Mesendoderm (in vitro differentiated cells): ENCODE results near the gene FXYD5.

Experiments used
- DNase-seq: peaks from one replicate; pipeline ENCODE4 v3.0.0; 2013
- H2AK5ac ChIP-seq: 2 replicates; pipeline ENCODE4 v1.6.1; 2013; ENCODE audit warnings: low read length, inconsistent platforms
- H2BK120ac ChIP-seq: 2 replicates; pipeline ENCODE4 v1.6.1; 2013; ENCODE audit warnings: low read depth, mild to moderate bottlenecking, low read length, moderate library complexity, mixed read lengths
- H2BK15ac ChIP-seq: replicated peaks from 2 replicates; pipeline ENCODE4 v1.6.1; 2013; ENCODE audit warnings: low read depth, mild to moderate bottlenecking, moderate library complexity
- H2BK5ac ChIP-seq: 2 replicates; pipeline ENCODE4 v1.6.1; 2013; ENCODE audit warnings: low read length, inconsistent platforms
- H3K18ac ChIP-seq: 2 replicates; pipeline ENCODE4 v1.6.1; 2013; ENCODE audit warnings: mild to moderate bottlenecking, low read length, mixed read lengths
- H3K23ac ChIP-seq: one replicate; pipeline ENCODE4 v1.6.1; 2013; ENCODE audit warnings: low read length
- H3K27ac ChIP-seq: 2 replicates; pipeline ENCODE4 v1.5.1; 2013; ENCODE audit warnings: low read depth, mild to moderate bottlenecking, inconsistent platforms, low read length, moderate library complexity
- H3K27me3 ChIP-seq: 2 replicates; pipeline ENCODE4 v1.6.1; 2013; ENCODE audit warnings: low read length, control low read depth, mild to moderate bottlenecking, inconsistent platforms; ENCODE audit not compliant: insufficient read depth, poor library complexity
- H3K36me3 ChIP-seq: 2 replicates; pipeline ENCODE4 v1.6.1; 2013; ENCODE audit warnings: low read length, inconsistent platforms; ENCODE audit not compliant: control insufficient read depth, insufficient read depth
- H3K4ac ChIP-seq: one replicate; pipeline ENCODE4 v1.6.1; 2013; ENCODE audit warnings: low read depth, mild to moderate bottlenecking, low read length, moderate library complexity
- H3K4me1 ChIP-seq: 2 replicates; pipeline ENCODE4 v1.6.1; 2013; ENCODE audit warnings: low read depth, low read length, inconsistent platforms; ENCODE audit not compliant: control insufficient read depth
- H3K4me2 ChIP-seq: 2 replicates; pipeline ENCODE4 v1.6.1; 2013; ENCODE audit warnings: low read length
- H3K4me3 ChIP-seq: 2 replicates; pipeline ENCODE4 v1.5.1; 2013; ENCODE audit warnings: mild to moderate bottlenecking, low read length
- H3K56ac ChIP-seq: one replicate; pipeline ENCODE4 v1.6.1; 2013; ENCODE audit warnings: low read length
- H3K79me1 ChIP-seq: 2 replicates; pipeline ENCODE4 v1.6.1; 2013; ENCODE audit warnings: low read length, inconsistent platforms
- H3K79me2 ChIP-seq: 2 replicates; pipeline ENCODE4 v1.6.1; 2013; ENCODE audit warnings: mild to moderate bottlenecking, low read length; ENCODE audit not compliant: control insufficient read depth, insufficient read depth
- H3K9ac ChIP-seq: 2 replicates; pipeline ENCODE4 v1.6.1; 2013; ENCODE audit warnings: low read length, inconsistent platforms
- H4K5ac ChIP-seq: one replicate; pipeline ENCODE4 v1.6.1; 2013; ENCODE audit warnings: low read length
- H4K8ac ChIP-seq: one replicate; pipeline ENCODE4 v1.6.1; 2013; ENCODE audit warnings: low read depth, mild to moderate bottlenecking, control low read depth, low read length, moderate library complexity
- WGBS: extraction: QIAGEN DNeasy Blood & Tissue Kit; methylation state at CpG from one replicate; pipeline ENCODE4 v1.1.7; 2013; ENCODE audit warnings: low lambda C conversion rate, missing lambda C conversion rate; ENCODE audit not compliant: insufficient coverage; ENCODE audit errors: extremely low coverage; 5-methylcytosine and 5-hydroxymethylcytosine counted together

The FXYD5 gene

GRCh38 chr19:35118268-35119020, 36.1 kb upstream of the FXYD5 start:
- Histone ChIP-seq H3K4me2 (no peak overlapping the region), H4K8ac (no peak overlapping the region), H2BK120ac (no peak overlapping the region), H3K27ac (no peak overlapping the region), H3K9ac (no peak overlapping the region), H3K18ac (no peak overlapping the region), H3K36me3 (no peaks in the 10 kb centered on the region), H2BK5ac (no peak overlapping the region), H3K56ac (no peak overlapping the region), H4K5ac (no peak overlapping the region), H3K79me2 (no peaks in the 10 kb centered on the region), H3K79me1 (no peaks in the 10 kb centered on the region), H2AK5ac (no peak overlapping the region), H3K23ac (no peak overlapping the region), H3K4me3 (no peak overlapping the region), H3K27me3 (no peaks in the 10 kb centered on the region), H3K4me1 (peaks cover 5% of the 10 kb centered on the region), H3K4ac (no peak overlapping the region), H2BK15ac (no peak overlapping the region)
- WGBS: no CpG with 5 or more reads among the region's 13 CpGs
- no peak for DNase-seq

- Histone ChIP-seq H3K79me2 (no peaks in the 10 kb centered on the region), H3K27me3 (no peaks in the 10 kb centered on the region), H3K56ac (peak overlapping the region; percentile 49), H3K4me2 (no peak overlapping the region), H3K36me3 (no peaks in the 10 kb centered on the region), H3K79me1 (no peaks in the 10 kb centered on the region), H3K27ac (no peak overlapping the region), H2BK15ac (no peak overlapping the region), H2BK5ac (no peak overlapping the region), H4K5ac (no peak overlapping the region), H3K4me3 (no peak overlapping the region), H2AK5ac (no peak overlapping the region), H3K4me1 (peaks cover 5% of the 10 kb centered on the region), H4K8ac (no peak overlapping the region), H3K4ac (no peak overlapping the region), H3K23ac (no peak overlapping the region), H2BK120ac (no peak overlapping the region), H3K9ac (no peak overlapping the region), H3K18ac (no peak overlapping the region)
- no CpG with 5 or more reads among the region's 14 CpGs for WGBS
- DNase-seq: no peak
Measured at GRCh38 chr19:35119091-35119490, 35.4 kb upstream of the FXYD5 start.

DNA sequence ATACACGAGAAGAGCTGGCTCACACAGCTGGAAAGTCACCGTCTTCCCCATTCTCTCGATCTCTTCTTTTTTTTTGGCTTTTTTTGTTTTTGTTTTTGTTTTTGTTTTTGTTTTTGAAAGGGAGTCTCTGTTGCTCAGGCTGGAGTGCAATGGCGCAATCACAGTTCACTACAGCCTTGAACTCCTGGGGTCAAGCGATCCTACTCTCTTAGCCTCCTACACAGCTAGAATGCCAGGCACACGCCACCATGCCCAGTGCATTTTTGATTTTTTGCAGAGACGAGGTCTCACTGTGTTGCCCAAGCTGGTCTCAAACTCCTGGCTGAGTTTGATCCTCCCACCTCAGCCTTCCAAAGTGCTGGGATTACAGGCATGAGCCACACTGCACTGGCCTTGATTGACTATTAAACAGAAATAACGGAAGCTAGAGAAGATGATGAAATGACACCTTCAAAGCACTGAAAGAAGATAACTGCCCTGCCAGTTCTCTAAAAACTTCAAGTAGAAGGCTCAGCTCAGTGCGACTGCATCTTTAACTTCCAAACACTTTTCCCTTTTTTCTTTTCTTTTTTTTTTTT, 34.9 kb upstream of the FXYD5 start:
- DNase-seq: no peak
- Histone ChIP-seq H3K4me1 (peaks cover 5% of the 10 kb centered on the region), H3K36me3 (no peaks in the 10 kb centered on the region), H2AK5ac (no peak overlapping the region), H2BK15ac (no peak overlapping the region), H3K79me2 (no peaks in the 10 kb centered on the region), H3K79me1 (no peaks in the 10 kb centered on the region), H3K9ac (no peak overlapping the region), H4K8ac (no peak overlapping the region), H3K27me3 (no peaks in the 10 kb centered on the region), H3K4ac (no peak overlapping the region), H3K56ac (no peak overlapping the region), H3K18ac (no peak overlapping the region), H3K23ac (no peak overlapping the region), H3K4me3 (no peak overlapping the region), H4K5ac (no peak overlapping the region), H2BK120ac (no peak overlapping the region), H3K4me2 (no peak overlapping the region), H2BK5ac (no peak overlapping the region), H3K27ac (no peak overlapping the region)
- no CpG with 5 or more reads among the region's 9 CpGs for WGBS

DNA sequence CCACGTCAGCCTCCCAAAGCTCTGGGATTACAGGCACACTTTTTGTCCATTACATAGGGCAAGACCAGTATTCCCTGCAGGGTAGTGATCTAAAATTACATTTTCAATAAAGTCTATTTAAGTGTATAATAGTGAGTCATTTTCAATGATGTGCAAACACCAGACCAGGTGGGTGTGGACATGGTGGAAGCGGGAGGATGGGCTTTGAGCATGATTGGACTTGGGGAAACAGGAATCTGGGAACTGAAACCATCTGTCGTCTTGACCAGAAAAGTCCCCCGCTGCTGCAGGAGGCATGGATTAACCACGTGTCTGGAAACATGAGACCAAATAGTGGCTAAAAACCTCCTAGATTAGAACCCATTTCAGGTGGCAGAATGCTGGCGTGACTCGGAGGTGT, 34.0 kb upstream of the FXYD5 start:
- Histone ChIP-seq H2BK15ac (no peak overlapping the region), H3K79me1 (no peaks in the 10 kb centered on the region), H3K4ac (no peak overlapping the region), H4K8ac (no peak overlapping the region), H3K9ac (no peak overlapping the region), H2BK120ac (no peak overlapping the region), H3K79me2 (no peaks in the 10 kb centered on the region), H2AK5ac (no peak overlapping the region), H3K27ac (no peak overlapping the region), H3K4me1 (peaks cover 3% of the 10 kb centered on the region), H4K5ac (no peak overlapping the region), H3K27me3 (no peaks in the 10 kb centered on the region), H2BK5ac (no peak overlapping the region), H3K4me3 (no peak overlapping the region), H3K36me3 (no peaks in the 10 kb centered on the region), H3K23ac (no peak overlapping the region), H3K4me2 (no peak overlapping the region), H3K18ac (no peak overlapping the region), H3K56ac (no peak overlapping the region)
- WGBS: no CpG with 5 or more reads among the region's 7 CpGs
- DNase-seq: no peak

DNA sequence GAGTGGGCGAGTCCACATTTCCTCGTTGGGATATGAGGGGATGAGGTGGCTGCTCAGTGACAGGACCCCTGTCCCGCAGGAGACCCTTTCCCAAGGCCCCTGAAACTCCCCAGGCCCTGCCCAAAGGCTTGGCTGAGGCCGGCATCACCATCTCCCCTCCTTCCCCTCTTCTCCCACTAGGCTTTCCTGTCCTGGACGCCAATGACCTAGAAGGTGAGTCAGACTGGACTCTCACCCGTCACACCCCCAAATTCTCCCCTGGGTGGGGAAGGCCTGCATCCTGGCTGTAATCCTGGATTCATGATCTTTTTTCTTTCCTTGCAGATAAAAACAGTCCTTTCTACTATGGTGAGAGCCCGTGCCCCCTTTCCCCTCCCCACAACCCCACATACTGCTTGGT, 33.6 kb upstream of the FXYD5 start:
- no peak overlapping the region for H2BK5ac ChIP-seq
- H3K23ac ChIP-seq: no peak overlapping the region
- no peak overlapping the region for H2AK5ac ChIP-seq
- H4K8ac ChIP-seq: no peak overlapping the region
- no peak overlapping the region for H2BK15ac ChIP-seq
- no peak for DNase-seq
- no peak overlapping the region for H2BK120ac ChIP-seq
- H3K27me3 ChIP-seq: no peaks in the 10 kb centered on the region
- no peaks in the 10 kb centered on the region for H3K79me2 ChIP-seq
- no peak overlapping the region for H3K4ac ChIP-seq
- WGBS: no CpG with 5 or more reads among the region's 7 CpGs
- no peaks in the 10 kb centered on the region for H3K36me3 ChIP-seq
- H3K27ac ChIP-seq: no peak overlapping the region
- peaks cover 3% of the 10 kb centered on the region for H3K4me1 ChIP-seq
- no peak overlapping the region for H3K9ac ChIP-seq
- no peak overlapping the region for H4K5ac ChIP-seq
- H3K56ac ChIP-seq: no peak overlapping the region
- H3K18ac ChIP-seq: no peak overlapping the region
- no peak overlapping the region for H3K4me2 ChIP-seq
- no peaks in the 10 kb centered on the region for H3K79me1 ChIP-seq
- H3K4me3 ChIP-seq: no peak overlapping the region
